GM12875 (cell line): ENCODE data around the gene RRAGB.
A peak's percentile ranks its signal among the peaks of the same experiment; 100 is the strongest.
"Not testable (repeated sequence)": the region's sequence is repeated elsewhere in the genome, so short reads cannot be mapped to it uniquely, and the experiment has no call there.

Experiments used
- H3K4me3 ChIP-seq: one replicate; pipeline ENCODE4 v1.5.1; 2011; ENCODE audit warnings: low read depth, low read length, control low read depth
- TF ChIP-seq, protein P1 (sequence below): IDR thresholded peaks from 2 replicates; pipeline ENCODE4 v1.5.1; 2011; ENCODE audit warnings: low read depth, mild to moderate bottlenecking, control low read depth, inconsistent platforms, low read length, moderate library complexity, borderline replicate concordance; ENCODE audit not compliant: insufficient read depth

RRAGB gene, protein sequence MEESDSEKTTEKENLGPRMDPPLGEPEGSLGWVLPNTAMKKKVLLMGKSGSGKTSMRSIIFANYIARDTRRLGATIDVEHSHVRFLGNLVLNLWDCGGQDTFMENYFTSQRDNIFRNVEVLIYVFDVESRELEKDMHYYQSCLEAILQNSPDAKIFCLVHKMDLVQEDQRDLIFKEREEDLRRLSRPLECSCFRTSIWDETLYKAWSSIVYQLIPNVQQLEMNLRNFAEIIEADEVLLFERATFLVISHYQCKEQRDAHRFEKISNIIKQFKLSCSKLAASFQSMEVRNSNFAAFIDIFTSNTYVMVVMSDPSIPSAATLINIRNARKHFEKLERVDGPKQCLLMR

DNA sequence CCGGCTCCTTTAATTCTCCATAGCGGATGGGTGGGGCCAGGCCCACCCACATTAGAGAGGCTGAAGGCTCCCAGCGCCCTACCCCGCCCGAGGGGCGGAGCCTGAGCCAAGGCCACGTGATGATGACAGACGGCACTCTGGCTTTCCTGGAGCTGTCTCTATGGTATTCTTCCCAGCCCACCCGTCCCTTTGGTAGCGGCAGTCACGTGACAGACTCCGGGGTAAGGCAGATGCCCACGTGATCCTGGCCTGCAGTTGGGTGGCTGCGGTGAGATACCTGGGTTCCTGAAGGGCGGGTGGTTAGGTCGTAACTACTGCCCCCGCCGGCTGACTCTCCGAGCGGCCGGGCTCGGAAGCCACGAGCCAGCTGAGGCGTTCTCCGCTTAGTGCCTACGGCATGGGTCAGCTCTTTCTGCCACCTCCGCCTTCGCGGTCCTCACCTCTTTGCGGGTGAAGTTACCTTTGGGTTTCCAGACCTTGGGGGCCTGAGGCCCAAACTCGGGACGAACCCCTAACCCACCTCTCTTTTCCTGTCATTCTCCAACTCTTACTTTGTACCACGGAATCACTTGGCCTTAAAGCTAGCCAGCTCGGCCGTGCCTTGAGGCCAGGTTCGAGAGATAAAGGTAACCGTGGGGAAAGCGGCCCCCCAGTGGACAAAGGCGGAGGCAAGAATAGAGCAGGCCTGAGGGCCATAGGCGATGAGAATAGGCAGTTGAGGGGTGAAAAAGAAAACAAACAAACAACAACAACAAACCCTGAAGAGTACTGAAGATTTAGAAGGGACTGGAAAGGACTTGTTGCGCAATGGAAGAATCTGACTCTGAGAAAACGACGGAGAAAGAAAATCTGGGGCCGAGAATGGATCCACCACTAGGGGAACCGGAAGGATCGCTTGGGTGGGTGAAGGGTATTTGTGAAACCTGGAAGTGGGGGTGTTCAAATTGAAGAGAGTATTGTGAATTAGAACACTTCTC lies at the start of gene RRAGB:
Gene RRAGB, plus strand, starts transcription at position 229 of the 977 bp plus-strand sequence. Its CDS starts 579 bp downstream, at position 808.
- TF ChIP-seq, protein P1, sequence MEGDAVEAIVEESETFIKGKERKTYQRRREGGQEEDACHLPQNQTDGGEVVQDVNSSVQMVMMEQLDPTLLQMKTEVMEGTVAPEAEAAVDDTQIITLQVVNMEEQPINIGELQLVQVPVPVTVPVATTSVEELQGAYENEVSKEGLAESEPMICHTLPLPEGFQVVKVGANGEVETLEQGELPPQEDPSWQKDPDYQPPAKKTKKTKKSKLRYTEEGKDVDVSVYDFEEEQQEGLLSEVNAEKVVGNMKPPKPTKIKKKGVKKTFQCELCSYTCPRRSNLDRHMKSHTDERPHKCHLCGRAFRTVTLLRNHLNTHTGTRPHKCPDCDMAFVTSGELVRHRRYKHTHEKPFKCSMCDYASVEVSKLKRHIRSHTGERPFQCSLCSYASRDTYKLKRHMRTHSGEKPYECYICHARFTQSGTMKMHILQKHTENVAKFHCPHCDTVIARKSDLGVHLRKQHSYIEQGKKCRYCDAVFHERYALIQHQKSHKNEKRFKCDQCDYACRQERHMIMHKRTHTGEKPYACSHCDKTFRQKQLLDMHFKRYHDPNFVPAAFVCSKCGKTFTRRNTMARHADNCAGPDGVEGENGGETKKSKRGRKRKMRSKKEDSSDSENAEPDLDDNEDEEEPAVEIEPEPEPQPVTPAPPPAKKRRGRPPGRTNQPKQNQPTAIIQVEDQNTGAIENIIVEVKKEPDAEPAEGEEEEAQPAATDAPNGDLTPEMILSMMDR = peak; percentile 45; the same call in 1 of the 2 replicates
- H3K4me3 ChIP-seq = peak within 1 kb of the TSS; percentile 69

GRCh38 chrX:55668084-55668483 lies 49.5 kb upstream of the RRAGB start:
- H3K4me3 ChIP-seq = no peak overlapping the region
- TF ChIP-seq, protein P1 = no peak

DNA sequence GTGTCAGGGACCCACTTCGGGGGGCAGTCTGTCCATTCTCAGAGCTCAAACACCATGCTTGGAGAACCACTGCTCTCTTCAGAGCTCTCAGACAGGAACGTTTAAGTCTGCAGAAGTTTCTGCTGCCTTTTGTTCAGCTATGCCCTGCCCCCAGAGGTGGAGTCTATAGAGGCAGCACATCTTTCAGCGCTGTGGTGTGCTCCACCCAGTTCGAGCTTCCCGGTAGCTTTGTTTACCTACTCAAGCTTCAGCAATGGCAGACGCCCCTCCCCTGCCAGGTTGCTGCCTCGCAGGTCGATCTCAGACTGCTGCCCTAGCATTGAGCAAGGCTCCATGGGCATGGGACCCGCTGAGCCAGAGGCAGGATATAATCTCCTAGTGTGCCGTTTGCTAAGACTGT lies 29.0 kb upstream of the RRAGB start:
- H3K4me3 ChIP-seq = not testable (repeated sequence)

GRCh38 chrX:55695227-55696018 lies 22.1 kb upstream of the RRAGB start:
- TF ChIP-seq, protein P1 = no peak
- no peak overlapping the region for H3K4me3 ChIP-seq

DNA sequence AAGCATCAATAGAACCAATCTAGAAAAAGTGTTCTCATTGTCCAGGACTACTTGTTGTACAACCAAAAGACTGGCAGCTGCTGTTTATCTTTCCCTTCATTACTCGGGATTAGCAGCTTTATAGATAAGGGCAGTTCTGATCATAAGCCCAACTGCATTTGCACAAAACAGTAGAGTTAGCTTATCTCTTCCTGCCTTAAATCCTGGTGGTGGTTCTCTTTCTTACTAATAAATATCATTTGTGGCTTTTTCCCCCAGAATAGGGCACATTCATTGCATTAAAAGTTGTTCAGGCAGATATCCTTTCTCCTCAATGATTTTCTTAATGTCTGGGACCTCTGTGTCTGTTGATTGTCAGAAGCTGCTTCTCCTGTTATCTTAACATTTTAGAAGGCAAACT lies 20.2 kb upstream of the RRAGB start:
- TF ChIP-seq, protein P1 = no peak

DNA sequence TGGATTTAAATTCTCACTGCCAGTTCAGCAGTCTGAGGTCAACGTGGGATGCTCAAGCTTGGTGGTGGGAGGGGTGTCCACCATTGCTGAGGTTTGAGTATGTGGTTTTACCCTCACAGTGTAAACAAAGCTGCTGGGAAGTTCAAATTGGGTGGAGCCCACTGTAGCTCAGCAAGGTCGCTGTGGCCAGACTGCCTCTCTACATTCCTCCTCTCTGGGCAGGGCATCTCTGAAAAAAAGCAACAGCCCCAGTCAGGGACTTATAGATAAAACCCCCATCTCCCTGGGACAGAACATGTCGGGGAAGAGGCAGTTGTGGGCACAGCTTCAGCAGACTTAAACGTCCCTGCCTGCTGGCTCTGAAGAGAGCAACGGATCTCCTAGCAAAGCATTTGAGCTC lies 14.9 kb upstream of the RRAGB start:
- H3K4me3 ChIP-seq = no peak overlapping the region
- TF ChIP-seq, protein P1 = no peak

More for the DNA sequence above, 20.2 kb upstream of the RRAGB start:
- H3K4me3 ChIP-seq = no peak overlapping the region

GRCh38 chrX:55703436-55703835 lies 14.1 kb upstream of the RRAGB start:
- H3K4me3 ChIP-seq = not testable (repeated sequence)

DNA sequence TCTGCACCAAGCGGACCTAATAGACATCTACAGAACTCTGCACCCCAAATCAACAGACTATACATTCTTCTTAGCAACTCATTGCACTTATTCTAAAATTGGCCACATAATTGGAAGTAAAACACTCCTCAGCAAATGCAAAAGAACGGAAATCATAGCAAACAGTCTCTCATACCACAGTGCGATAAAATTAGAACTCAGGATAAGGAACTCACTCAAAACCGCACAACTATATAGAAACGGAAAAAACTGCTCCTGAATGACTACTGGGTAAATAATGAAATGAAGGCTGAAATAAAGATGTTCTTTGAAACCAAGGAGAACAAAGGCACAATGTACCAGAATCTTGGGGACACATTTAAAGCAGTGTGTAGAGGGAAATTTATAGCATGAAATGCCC lies 12.5 kb upstream of the RRAGB start:
- not testable (repeated sequence) for H3K4me3 ChIP-seq
